ENCODE measurements around the gene CNPY2. TPM values are rescaled to one million over a fixed set of nuclear protein-coding genes. Genes with fewer than 3 reads are reported as not detected.
"Not testable (repeated sequence)": the region's sequence is repeated elsewhere in the genome, so short reads cannot be mapped to it uniquely, and the experiment has no call there.

Gene CNPY2
- polyA plus RNA-seq, 6 donors from 2014 or later, result 134 to 210 (median 152) TPM

DNA sequence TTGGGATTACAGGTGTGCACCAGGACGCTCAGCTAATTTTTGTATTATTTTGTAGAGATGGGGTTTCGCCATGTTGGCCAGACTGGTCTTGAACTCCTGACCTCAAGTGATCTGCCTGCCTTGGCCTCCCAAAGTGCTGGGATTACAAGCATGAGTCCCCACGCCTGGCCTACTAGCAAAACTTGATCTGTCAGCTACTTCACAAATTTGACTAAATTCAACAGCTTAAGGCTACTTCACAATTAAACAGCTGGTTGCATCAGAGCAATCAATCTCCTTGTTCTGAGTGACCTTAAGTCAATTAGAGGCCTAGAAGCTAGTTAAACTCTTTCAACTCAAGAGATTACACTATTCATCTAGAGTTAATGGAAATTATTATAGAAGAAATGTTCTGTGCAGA lies 36.9 kb downstream of the CNPY2 start:
- Mint-ChIP-seq H3K36me3 (peaks cover 16 to 26% of the 10 kb centered on the region in 2 donors), H3K27me3 (no peaks in the 10 kb centered on the region), H3K4me1 (peaks cover 0 to 6% (median 2%) of the 10 kb centered on the region in 3 donors), H3K27ac (no peak overlapping the region), H3K9me3 (no peaks in the 10 kb centered on the region), H3K4me3 (no peak overlapping the region)
- DNase-seq (no peak), ATAC-seq (ENCODE audit: low read depth in 2 of 2) (no peak)

DNA sequence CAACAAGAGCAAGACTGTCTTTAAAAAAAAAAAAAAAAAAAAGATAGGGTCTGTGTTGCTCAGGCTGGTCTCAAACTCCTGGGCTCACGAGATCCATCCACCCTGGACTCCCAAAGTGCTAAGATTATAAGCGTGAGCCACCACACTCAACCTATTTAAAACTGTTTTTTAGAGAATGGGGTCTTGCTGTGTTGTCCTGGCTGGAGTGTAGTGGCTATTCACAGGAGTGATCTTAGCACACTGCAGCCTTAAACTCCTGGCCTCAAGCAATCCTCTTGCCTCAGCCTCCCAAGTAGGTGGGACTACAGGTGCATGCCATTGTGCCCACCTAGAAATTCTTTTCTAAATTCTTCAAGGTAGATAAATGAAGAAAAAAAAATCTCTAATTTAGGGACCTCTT lies 41.5 kb downstream of the CNPY2 start:
- Mint-ChIP-seq H3K4me3 (no peak overlapping the region), H3K27me3 (no peaks in the 10 kb centered on the region)

GRCh38 chr12:56272468-56272867 lies 43.3 kb downstream of the CNPY2 start:
- Mint-ChIP-seq H3K27ac (peak overlapping the region in 2 of 6 donors; percentile 12 to 29), H3K36me3 (peaks cover 16 to 18% of the 10 kb centered on the region in 2 donors)
- not testable (repeated sequence) for DNase-seq; H3K4me1 Mint-ChIP-seq; H3K9me3 Mint-ChIP-seq; H3K4me3 Mint-ChIP-seq; ATAC-seq (ENCODE audit: low read depth in 2 of 2); H3K27me3 Mint-ChIP-seq

More for the DNA sequence above, 41.5 kb downstream of the CNPY2 start:
- Mint-ChIP-seq H3K9me3 (no peaks in the 10 kb centered on the region), H3K36me3 (peaks cover 16 to 18% of the 10 kb centered on the region in 2 donors), H3K4me1 (no peaks in the 10 kb centered on the region), H3K27ac (no peak overlapping the region)
- ATAC-seq (ENCODE audit: low read depth in 2 of 2) (no peak), DNase-seq (no peak)

- no peaks in the 10 kb centered on the region for H3K27me3 Mint-ChIP-seq
- H3K4me1 Mint-ChIP-seq, result peaks cover 16 to 21% (median 16%) of the 10 kb centered on the region in 3 donors
- no peak for ATAC-seq (ENCODE audit: low read depth in 2 of 2)
- no peaks in the 10 kb centered on the region for H3K9me3 Mint-ChIP-seq
- DNase-seq, result no peak
- peaks cover 15 to 16% of the 10 kb centered on the region in 2 donors for H3K36me3 Mint-ChIP-seq
- H3K4me3 Mint-ChIP-seq, result peak overlapping the region in 1 of 8 donors; percentile 89
- H3K27ac Mint-ChIP-seq, result peak overlapping the region in 4 of 6 donors; percentile 45 to 85 (median 62)
Observed at GRCh38 chr12:56271031-56271430, 44.8 kb downstream of the CNPY2 start.

DNA sequence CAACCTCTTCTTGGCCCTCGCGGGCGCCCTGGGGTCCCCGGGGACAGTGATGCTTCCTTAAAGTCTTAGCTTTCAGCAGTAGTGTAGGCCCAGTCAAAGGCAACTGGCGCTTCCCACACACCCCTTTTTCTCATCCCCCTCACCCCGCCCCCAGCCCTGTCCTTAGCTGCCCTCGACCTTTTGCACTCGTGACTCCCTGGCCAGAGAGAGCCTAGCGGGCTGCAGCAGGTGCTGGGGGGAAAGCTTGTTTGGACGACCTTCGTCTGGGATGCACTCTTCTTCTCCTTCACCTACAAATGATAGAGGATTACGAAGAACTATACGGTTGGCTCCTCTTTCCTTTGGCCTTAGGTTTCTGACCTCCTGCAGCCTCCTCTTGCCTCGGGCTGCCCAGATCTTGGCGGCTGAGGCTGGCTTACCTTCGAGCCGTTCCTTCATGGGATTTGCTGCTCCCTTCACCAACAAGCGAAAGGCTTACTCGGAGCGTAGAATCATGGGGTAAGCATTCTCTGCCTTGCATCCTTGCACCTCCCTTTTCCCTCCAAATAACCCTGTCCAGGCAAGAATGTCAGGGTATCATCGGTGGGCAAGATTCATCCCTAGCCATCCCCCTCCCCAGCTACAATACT lies 48.2 kb downstream of the CNPY2 start:
- DNase-seq (no peak), ATAC-seq (ENCODE audit: low read depth in 2 of 2) (peak in 1 of 2 donors; percentile 5)
- Mint-ChIP-seq H3K27me3 (no peaks in the 10 kb centered on the region), H3K4me3 (peak overlapping the region; percentile 89 to 96 (median 95)), H3K9me3 (no peaks in the 10 kb centered on the region), H3K36me3 (no peaks in the 10 kb centered on the region), H3K27ac (peak overlapping the region in 5 of 6 donors; percentile 58 to 95 (median 88)), H3K4me1 (peaks cover 16 to 21% (median 16%) of the 10 kb centered on the region in 3 donors)

- Mint-ChIP-seq H3K36me3 (no peaks in the 10 kb centered on the region), H3K4me3 (peak within 1 kb of the TSS; percentile 89 to 96 (median 96)), H3K27ac (peak within 1 kb of the TSS; percentile 86 to 98 (median 97)), H3K4me1 (peaks cover 16 to 21% (median 16%) of the 10 kb centered on the region in 3 donors), H3K9me3 (no peaks in the 10 kb centered on the region), H3K27me3 (no peaks in the 10 kb centered on the region)
- peak; percentile 88 for DNase-seq
- peak; percentile 86 to 88 for ATAC-seq (ENCODE audit: low read depth in 2 of 2)
Observed at GRCh38 chr12:56266693-56267442, 48.9 kb downstream of the CNPY2 start, which contains the start of gene COQ10A. Gene COQ10A (plus strand): TSS chr12:56266942. CDS start chr12:56267119, 177 bp downstream.

DNA sequence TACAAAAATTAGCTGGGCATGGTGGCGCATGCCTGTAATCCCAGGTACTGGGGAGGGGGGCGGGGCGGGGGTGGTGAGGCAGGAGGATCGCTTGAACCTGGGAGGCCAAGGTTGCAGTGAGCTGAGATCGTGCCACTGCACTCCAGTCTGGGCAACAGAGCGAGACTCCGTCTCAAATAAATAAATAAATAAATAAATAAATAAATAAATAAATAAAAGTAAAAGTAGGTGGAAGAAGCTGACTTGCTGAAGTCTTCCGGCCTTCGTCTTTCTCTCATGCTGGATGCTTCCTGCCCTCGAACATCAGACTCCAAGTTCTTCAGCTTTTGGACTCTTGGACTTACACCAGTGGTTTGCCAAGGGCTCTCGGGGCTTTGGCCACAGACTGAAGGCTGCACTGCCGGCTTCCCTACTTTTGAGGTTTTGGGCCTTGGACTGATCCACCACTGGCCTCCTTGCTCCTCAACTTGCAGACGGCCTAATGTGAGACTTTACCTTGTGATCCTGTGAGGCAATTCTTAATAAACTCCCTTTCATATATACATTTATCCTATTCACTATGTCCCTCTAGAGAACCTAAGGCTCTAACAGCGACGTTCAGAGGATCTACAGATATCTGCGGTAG lies 49.6 kb downstream of the CNPY2 start:
- H3K4me3 Mint-ChIP-seq, result peak overlapping the region; percentile 89 to 96 (median 96)
- ATAC-seq (ENCODE audit: low read depth in 2 of 2); H3K36me3 Mint-ChIP-seq; H3K9me3 Mint-ChIP-seq; H3K27me3 Mint-ChIP-seq; DNase-seq: not testable (repeated sequence)
- H3K27ac Mint-ChIP-seq, result peak overlapping the region; percentile 86 to 98 (median 97)
- peaks cover 16 to 21% (median 16%) of the 10 kb centered on the region in 3 donors for H3K4me1 Mint-ChIP-seq

- DNase-seq; H3K9me3 Mint-ChIP-seq; ATAC-seq (ENCODE audit: low read depth in 2 of 2); H3K4me3 Mint-ChIP-seq; H3K27ac Mint-ChIP-seq; H3K36me3 Mint-ChIP-seq; H3K27me3 Mint-ChIP-seq: not testable (repeated sequence)
- H3K4me1 Mint-ChIP-seq, result peaks cover 20 to 25% (median 21%) of the 10 kb centered on the region in 3 donors
Observed at GRCh38 chr12:56262955-56263354, 52.8 kb downstream of the CNPY2 start.

GRCh38 chr12:56261503-56262232 lies 54.1 kb downstream of the CNPY2 start:
- peak overlapping the region in 1 of 8 donors; percentile 81 for H3K4me3 Mint-ChIP-seq
- H3K27ac Mint-ChIP-seq, result peak overlapping the region in 1 of 6 donors; percentile 7
- ATAC-seq (ENCODE audit: low read depth in 2 of 2) (no peak), DNase-seq (no peak)
- no peaks in the 10 kb centered on the region for H3K36me3 Mint-ChIP-seq
- H3K9me3 Mint-ChIP-seq, result no peaks in the 10 kb centered on the region
- no peaks in the 10 kb centered on the region for H3K27me3 Mint-ChIP-seq
- peaks cover 16 to 21% (median 21%) of the 10 kb centered on the region in 3 donors for H3K4me1 Mint-ChIP-seq

- ATAC-seq (ENCODE audit: low read depth in 2 of 2) (no peak), DNase-seq (no peak)
- Mint-ChIP-seq H3K36me3 (peaks cover 0 to 5% of the 10 kb centered on the region in 2 donors), H3K4me3 (peak overlapping the region in 4 of 8 donors; percentile 37 to 81 (median 42)), H3K9me3 (no peaks in the 10 kb centered on the region), H3K27me3 (no peaks in the 10 kb centered on the region), H3K27ac (peak overlapping the region in 1 of 6 donors; percentile 81), H3K4me1 (peaks cover 17 to 22% (median 22%) of the 10 kb centered on the region in 3 donors)
Observed at GRCh38 chr12:56260921-56261320, 54.9 kb downstream of the CNPY2 start.

DNA sequence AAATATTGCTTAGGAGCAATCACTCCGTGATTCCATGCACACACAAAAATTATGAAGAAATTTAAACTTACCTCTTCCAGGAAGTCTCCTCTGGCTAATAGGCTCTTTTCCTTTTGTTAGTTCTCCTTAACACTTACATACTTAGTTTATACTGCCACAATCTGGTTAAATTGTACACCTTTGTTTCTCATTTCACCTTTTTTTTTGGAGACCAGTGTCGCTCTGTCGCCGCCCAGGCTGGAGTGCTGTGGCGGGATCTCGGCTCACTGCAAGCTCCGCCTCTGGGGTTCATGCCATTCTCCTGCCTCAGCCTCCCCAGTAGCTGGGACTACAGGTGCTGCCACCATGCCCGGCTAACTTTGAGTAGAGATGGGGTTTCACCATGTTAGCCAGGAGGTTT lies 55.4 kb downstream of the CNPY2 start:
- H3K4me3 Mint-ChIP-seq, result peak overlapping the region in 4 of 8 donors; percentile 22 to 81 (median 52)
- no peaks in the 10 kb centered on the region for H3K27me3 Mint-ChIP-seq
- H3K9me3 Mint-ChIP-seq, result no peaks in the 10 kb centered on the region
- peaks cover 0 to 8% of the 10 kb centered on the region in 2 donors for H3K36me3 Mint-ChIP-seq
- ATAC-seq (ENCODE audit: low read depth in 2 of 2) (no peak), DNase-seq (no peak)
- H3K27ac Mint-ChIP-seq, result no peak overlapping the region
- H3K4me1 Mint-ChIP-seq, result peaks cover 18 to 24% (median 22%) of the 10 kb centered on the region in 3 donors
